ENCODE measurements around the gene NBPF1.
"Not testable (repeated sequence)": the region's sequence is repeated elsewhere in the genome, so short reads cannot be mapped to it uniquely, and the experiment has no call there.

DNA sequence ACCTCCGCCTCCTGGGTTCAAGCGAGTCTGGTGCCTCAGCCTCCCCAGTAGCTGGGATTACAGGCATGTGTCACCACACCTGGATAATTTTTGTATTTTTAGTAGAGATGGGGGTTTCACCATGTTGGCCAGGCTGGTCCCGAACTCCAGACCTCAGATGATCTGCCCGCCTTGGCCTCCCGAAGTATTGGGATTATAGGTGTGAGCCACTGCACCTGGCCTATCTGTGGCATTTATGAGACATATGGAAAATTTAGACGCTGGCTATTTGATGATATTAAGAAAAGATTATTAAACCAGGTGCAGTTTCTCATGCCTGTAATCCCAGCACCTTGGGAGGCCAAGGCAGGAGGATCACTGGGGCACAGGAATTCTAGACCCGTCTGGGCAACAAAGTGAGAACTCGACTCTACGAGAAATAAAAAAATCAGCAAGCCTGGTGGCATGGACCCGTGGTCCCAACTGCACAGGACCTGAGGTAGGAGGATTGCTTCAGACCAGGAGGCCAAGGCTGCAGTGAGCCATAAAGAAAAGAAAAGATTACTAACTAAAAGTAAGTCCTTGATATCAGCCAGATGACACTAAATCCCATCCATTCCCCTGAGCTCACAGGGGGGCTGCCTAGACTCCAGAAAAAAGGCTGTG lies 23.3 kb upstream of the NBPF1 start:
- TF ChIP-seq, protein P1, sequence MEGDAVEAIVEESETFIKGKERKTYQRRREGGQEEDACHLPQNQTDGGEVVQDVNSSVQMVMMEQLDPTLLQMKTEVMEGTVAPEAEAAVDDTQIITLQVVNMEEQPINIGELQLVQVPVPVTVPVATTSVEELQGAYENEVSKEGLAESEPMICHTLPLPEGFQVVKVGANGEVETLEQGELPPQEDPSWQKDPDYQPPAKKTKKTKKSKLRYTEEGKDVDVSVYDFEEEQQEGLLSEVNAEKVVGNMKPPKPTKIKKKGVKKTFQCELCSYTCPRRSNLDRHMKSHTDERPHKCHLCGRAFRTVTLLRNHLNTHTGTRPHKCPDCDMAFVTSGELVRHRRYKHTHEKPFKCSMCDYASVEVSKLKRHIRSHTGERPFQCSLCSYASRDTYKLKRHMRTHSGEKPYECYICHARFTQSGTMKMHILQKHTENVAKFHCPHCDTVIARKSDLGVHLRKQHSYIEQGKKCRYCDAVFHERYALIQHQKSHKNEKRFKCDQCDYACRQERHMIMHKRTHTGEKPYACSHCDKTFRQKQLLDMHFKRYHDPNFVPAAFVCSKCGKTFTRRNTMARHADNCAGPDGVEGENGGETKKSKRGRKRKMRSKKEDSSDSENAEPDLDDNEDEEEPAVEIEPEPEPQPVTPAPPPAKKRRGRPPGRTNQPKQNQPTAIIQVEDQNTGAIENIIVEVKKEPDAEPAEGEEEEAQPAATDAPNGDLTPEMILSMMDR (IDR thresholded peaks at IDR 0.05): not testable (repeated sequence)
- not testable (repeated sequence) for TF ChIP-seq POLR2A (IDR thresholded peaks at IDR 0.05)
